Stimulated activated CD4-positive, alpha-beta T cell treated with anti-CD3 and anti-CD28 coated beads, Interleukin-12 subunit alpha, Interleukin-12 subunit beta, amount 100 ng/mL, for 48 hours (primary cell): ENCODE data around the gene FHL5.
"Not testable (repeated sequence)": the region's sequence is repeated elsewhere in the genome, so short reads cannot be mapped to it uniquely, and the experiment has no call there.

ENCODE experiments used
- DNase-seq, 3 donors: peaks; one replicate each; pipeline ENCODE4 v3.0.0-alpha.2; 2020; ENCODE audit warnings: low read depth in 2 of 3, low spot score in 1 of 3

FHL5 gene

DNA sequence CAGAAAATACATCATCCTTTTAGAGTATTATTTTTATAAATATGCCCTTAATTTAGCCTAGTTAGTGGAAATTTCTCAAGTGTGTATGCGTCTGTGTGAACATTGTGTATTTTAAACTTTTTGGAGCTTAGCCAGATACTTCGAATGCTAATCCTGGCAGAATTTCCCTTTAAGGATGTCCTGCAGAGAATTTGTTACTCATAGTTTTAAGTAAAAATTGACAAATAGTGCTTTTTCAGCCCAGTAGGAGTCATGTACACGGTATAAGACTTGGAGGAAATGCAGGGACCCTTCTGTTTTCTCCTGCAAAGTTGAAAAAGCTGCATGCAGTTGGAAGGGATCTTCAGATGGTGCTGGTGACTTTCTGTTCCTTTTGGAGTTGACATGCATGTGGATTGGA lies at the start of gene FHL5:
Gene FHL5, plus strand, starts transcription at position 243 of the 400 bp plus-strand sequence. CDS start 40,486 bp downstream, outside the sequence.
- no peak for DNase-seq

GRCh38 chr6:96520171-96521115 lies 42.5 kb upstream of the FHL5 start:
- DNase-seq, result no peak

DNA sequence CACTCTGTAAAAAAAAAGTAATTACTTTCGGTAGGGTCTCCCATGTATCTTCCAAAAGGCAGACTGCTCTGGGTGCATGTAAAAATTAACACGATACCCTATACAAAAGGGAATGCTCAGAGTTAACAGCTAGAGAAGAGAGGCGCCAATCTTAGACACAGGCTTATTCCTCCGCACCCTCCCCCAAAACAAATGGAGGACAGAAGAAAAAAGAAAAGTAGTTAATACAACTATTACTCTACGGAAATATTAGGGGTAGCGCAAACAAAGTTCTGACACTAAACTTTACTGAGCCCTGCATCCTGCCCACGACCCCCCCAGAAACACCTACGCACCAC lies 41.7 kb upstream of the FHL5 start:
- no peak for DNase-seq

- peak; percentile 80 to 91 (median 84) for DNase-seq
Measured at GRCh38 chr6:96521644-96522464, 41.1 kb upstream of the FHL5 start, which contains the start of gene UFL1. Gene UFL1, plus strand, starts transcription at chr6:96521806. Its CDS starts 68 bp downstream, at chr6:96521874.

DNA sequence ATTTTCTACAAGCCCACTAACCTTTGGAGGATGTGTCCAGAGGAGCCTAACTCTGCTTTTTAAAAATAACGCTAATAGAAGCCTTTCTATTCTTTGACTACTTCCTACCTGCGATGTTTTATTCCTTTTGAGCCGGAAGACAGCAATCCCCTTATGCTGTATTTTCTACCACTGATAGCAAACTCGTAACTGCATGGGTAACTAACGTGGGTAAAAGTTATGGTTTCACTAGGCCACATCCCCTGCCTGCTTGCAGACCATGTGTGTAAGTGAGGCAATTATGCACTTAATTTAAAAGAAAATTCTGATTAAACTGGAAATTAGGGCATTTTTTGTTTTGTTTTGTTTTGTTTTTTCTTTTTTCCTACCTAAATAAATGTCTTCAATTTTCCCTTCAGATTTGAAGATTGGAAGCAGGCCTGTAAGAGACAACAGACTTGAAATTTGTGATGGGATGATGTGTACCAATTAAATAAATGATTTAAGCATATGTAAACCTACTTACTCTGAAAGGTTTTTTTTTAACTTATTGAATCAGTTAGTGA lies 40.4 kb upstream of the FHL5 start:
- peak in 1 of 3 donors; percentile 8 for DNase-seq

GRCh38 chr6:96528193-96528592 lies 34.7 kb upstream of the FHL5 start:
- DNase-seq, result no peak

DNA sequence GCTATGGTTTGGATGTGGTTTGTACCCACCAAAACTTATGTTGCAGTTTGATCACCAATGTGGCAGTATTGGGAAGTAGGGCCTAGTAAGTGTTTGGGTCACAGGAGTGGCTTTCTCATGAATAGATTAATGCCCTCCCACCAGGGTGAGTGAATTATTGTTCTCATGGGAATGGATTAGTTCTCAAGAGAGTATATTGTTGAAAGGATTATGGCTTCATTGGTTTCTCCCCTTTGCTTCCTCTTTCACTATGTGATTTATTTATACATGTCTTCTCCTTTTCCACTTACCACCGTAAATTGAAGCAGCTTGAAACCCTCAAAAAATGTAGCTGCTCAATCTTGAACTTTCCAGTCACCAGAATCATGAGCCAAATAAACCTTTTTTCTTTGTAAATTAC lies 30.5 kb upstream of the FHL5 start:
- no peak for DNase-seq

DNA sequence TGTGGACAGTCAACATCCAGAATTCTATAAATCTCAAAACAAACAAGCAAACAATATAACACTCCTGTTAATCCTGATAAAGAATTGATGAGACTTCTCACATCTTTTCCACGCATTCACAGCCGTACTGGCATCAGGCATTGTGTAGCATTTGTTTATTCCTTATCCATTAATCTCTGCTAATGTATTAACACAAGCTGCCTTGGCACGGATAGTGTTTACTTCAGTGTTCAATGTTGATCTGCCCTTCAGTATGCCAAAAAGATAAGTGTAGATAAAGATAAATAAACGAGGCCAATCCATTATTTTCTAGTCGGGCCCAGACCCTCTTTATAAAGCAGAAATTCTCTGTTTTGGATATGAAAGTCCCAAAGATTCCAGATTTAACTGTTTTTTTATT lies 25.2 kb upstream of the FHL5 start:
- no peak for DNase-seq

DNA sequence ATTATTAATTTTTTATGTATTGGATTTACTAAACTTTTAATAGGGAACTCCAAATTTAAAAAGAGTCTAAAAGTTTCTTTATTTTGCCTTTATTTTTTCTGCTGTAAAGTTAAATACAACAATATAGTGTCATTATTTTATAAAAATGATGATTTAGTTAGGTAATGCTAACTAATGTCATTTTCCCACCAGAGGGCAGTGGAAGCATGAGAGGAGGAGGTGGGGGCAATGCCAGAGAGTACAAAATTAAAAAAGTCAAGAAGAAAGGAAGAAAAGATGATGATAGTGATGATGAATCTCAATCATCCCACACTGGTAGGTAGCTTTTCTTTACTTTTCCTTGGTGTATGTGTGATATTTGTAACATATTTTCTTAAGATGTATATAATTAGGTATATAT lies 20.2 kb upstream of the FHL5 start:
- DNase-seq, result no peak

- no peak for DNase-seq
Measured at GRCh38 chr6:96545882-96546281, 17.0 kb upstream of the FHL5 start.

- no peak for DNase-seq
Measured at GRCh38 chr6:96547654-96548053, 15.3 kb upstream of the FHL5 start.

- DNase-seq, result no peak
Measured at GRCh38 chr6:96554558-96554957, 8.4 kb upstream of the FHL5 start.

- not testable (repeated sequence) for DNase-seq
Measured at GRCh38 chr6:96559740-96560139, 3.2 kb upstream of the FHL5 start.

DNA sequence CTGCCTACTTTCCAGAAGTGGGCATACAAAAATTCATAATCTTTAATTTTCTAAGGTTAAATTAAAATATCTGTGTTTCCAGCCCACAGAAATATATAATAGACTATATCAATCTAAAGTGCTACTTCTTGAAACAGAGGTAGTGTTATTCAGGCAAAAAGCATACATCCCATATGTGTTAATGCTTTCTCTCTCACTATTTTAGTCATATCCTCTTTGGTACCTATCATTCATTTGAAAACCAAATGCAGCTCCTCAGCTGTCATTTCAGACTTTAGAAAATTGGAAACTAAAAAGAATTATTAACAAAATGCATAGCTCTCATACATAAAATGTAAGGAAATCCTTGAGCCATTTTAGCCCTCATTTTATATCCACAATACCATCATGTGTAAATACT lies 925 bp downstream of the FHL5 start:
- DNase-seq, result no peak

- no peak for DNase-seq
Measured at GRCh38 chr6:96570053-96570452, 7.1 kb downstream of the FHL5 start.

DNA sequence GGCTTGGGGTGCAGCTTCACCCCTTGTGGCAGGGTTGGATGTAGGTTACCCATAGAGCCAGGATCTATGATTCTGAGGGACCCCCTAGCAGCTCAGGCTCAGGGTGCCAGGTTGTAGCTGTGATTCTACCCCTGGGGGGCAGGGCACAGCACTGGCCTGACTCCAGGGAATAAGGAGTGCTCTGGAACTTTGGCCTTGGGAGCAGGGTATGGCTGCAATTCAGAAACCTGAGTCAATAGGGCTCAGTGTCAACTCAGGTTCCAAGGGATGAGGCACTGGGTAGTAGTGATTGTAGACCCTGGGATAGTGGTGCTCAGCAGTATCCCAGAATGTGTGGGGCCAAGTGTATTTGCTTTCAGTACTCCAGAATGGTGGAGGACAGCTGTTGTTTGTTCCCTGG lies 8.6 kb downstream of the FHL5 start:
- no peak for DNase-seq

- no peak for DNase-seq
Measured at GRCh38 chr6:96575359-96575758, 12.4 kb downstream of the FHL5 start.

DNA sequence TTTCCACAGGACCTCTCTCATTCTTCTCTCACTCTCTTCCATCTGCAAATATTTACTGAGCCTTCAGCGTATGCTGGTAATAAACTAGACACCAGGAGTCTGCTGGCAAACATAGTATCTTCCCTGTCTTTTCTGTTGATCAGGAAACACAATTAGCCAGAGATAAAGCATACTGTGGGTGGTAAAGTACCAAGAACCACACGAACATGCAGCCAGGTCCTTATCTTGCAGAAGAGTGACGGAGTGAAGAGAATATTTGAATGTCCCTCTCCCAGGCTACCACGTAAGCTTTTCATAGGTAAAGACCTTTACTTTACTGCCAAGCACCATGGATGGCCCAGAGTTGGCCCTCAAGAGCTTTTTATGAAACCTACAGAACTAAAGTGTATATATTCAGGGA lies 13.3 kb downstream of the FHL5 start:
- DNase-seq, result no peak

DNA sequence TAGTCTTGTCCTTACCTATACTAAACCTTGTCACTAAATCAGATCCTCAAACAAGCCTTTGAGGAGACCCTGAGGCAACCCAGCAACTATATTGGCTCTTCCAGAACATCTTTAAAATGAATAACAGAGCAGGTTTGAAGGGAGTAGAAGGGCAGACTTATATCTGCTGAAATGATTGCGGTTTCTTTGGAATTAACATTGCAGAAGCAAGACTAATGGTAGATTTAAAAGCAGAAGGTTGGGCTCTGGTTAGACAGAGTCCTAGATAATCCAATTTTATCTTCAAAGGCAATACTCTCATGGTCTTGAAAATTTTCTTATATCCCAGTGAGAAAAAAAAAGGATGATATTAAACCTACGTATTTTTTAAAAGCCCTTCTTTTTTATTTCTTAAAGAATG lies 19.1 kb downstream of the FHL5 start:
- DNase-seq, result no peak

DNA sequence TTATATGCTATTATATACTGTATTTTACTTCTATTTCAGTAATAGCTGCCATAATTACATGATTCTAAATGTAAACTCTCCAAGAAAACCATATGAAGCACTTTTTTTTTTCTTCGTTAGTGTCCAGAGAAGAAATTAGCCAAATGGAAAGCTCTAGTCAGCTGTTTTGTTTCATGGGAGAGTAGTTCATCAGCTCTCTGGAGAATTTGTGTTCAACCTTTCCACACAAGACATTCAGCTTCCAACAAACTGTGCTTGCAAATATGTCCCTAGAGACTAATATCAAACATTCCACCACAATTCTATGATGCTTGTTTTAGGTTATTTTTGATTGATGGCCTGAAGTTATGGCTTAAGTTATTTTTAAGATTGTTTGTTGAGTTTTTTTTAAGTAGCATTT lies 19.5 kb downstream of the FHL5 start:
- no peak for DNase-seq

- DNase-seq, result no peak
Measured at GRCh38 chr6:96604420-96604819, 41.5 kb downstream of the FHL5 start.

DNA sequence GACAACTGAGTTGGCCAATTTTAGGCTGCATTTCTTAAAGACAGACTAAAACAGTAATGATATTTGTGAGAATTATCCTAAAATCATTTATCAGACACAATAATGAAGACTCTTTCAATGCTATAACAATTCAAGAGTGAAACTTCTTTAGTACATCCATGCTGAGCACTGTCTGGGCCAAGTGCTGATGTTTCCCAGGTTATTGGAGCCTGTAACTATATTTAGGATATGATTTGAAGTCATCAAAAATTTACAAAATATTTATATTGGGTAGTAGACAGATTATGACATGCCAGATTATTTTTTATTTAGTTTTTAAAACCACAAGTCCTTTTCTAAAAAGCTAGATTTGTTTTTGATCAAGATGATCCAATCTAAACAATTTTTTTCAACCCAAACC lies 45.1 kb downstream of the FHL5 start:
- no peak for DNase-seq
